Heart left ventricle (tissue), 16 donors: ENCODE results near the gene SPECC1L. TPM values are rescaled to one million over a fixed set of nuclear protein-coding genes. Genes with fewer than 3 reads are reported as not detected.
"Not testable (repeated sequence)": the region's sequence is repeated elsewhere in the genome, so short reads cannot be mapped to it uniquely, and the experiment has no call there.

Experiments used
- ATAC-seq, 4 donors: fragments of 200-7000 bp; cut with Tn5 transposase; one replicate each; pipeline ENCODE4 v1.9.1; 2020 to 2022; ENCODE audit warnings: moderate library complexity in 4 of 4, mild to moderate bottlenecking in 3 of 4, moderate number of reproducible peaks in 1 of 4
- DNase-seq, 5 donors: peaks; one replicate each; pipeline ENCODE4 v3.0.0-alpha.2; 2020
- H3K27ac ChIP-seq, 12 donors: fragments of 200-600 bp; sonication (generic) in 4 of 12; one replicate each; pipeline versions ENCODE4 v1.5.0 to v1.8.0; 2016 to 2022; ENCODE audit warnings: mild to moderate bottlenecking in 2 of 12
- H3K27me3 ChIP-seq, 9 donors: fragments of 200-600 bp; sonication (generic) in 2 of 9; one replicate each; pipeline versions ENCODE4 v1.5.1 to v1.8.0; 2016 to 2022; ENCODE audit warnings: mild to moderate bottlenecking in 3 of 9
- H3K36me3 ChIP-seq, 9 donors: fragments of 200-600 bp; sonication (generic) in 2 of 9; one replicate each; pipeline versions ENCODE4 v1.5.0 to v1.8.0; 2018 to 2022; ENCODE audit warnings: mild to moderate bottlenecking in 2 of 9
- H3K4me1 ChIP-seq, 12 donors: fragments of 200-600 bp; sonication (generic) in 4 of 12; one replicate each; pipeline versions ENCODE4 v1.5.0 to v1.8.0; 2016 to 2022; ENCODE audit warnings: mild to moderate bottlenecking in 3 of 12
- H3K4me3 ChIP-seq, 12 donors: fragments of 200-600 bp; sonication (generic) in 4 of 12; one replicate each; pipeline versions ENCODE4 v1.5.0 to v1.8.0; 2017 to 2022; ENCODE audit warnings: mild to moderate bottlenecking in 9 of 12, moderate library complexity in 4 of 12
- H3K9me3 ChIP-seq, 12 donors: fragments of 200-600 bp; sonication (generic) in 4 of 12; one replicate each; pipeline versions ENCODE4 v1.5.0 to v1.8.0; 2016 to 2022; ENCODE audit warnings: mild to moderate bottlenecking in 1 of 12
- POLR2A ChIP-seq, 2 donors: fragments of 450-650 bp; IDR thresholded peaks; one replicate each; pipeline ENCODE4 v1.6.1; 2017; ENCODE audit warnings: antibody characterized with exemption in 2 of 2, mild to moderate bottlenecking in 2 of 2, moderate library complexity in 2 of 2
- WGBS, 4 donors: extraction: QIAGEN DNeasy Blood & Tissue Kit in 2 of 4; methylation state at CpG; one replicate each; pipeline versions ENCODE4 v1.1.5 to v1.1.7; 2013 to 2018; 5-methylcytosine and 5-hydroxymethylcytosine counted together
- intact Hi-C, 10 donors: fragments of 100-400 bp; cut with DNase I; formaldehyde crosslinking; loops; one replicate each; pipeline versions ENCODE4 v1.11.1 to v1.14.2; 2022
- polyA plus RNA-seq, 2 donors: library from polyadenylated mRNA; stranded (reverse); fragments of 200-250 nt; gene quantifications; one replicate each; pipeline ENCODE4 v1.2.3, GENCODE V29; 2013
- total RNA-seq, 9 donors: library from RNA; depleted of rRNA in 2 of 9; stranded (reverse); fragments of >200 nt in 2 of 9; fragmentation: NEBNext Ultra II Directional in 3 of 9; extraction: Animal tissue kit (Norgen Biotek cat#: 25700) in 3 of 9; gene quantifications; one replicate each; pipeline versions ENCODE4 v1.1.0 to v1.2.4, GENCODE V29; 2016 to 2023
- TF ChIP-seq, protein P1 (sequence below), 12 donors: fragments of 200-600 bp; sonication (generic) in 4 of 12; IDR thresholded peaks; one replicate each; pipeline versions ENCODE4 v1.5.0 to v1.8.0; 2018 to 2022; ENCODE audit warnings: antibody characterized with exemption in 12 of 12, mild to moderate bottlenecking in 5 of 12
- donor health status: ischemic (EF 13 %, LVEDD 7.1; RV severe dilation, severe dysfunction).
- donor health status: healthy with polysubstance abuse.
- donor health status: DM: no; HTN: yes; CAD: no.
- donor health status: DM: no; HTN: no; CAD: no.
- donor health status: ischemic (EF 25% LVEDD 6.9; RV normal size, moderate dysfunction).
- donor health status: ischemic (EF 25% LVEDD 5.7; RV mildly dilated, moderate dysfunction).
- donor health status: healthy.
- donor health status: DM: yes; HTN: yes; CAD: no.
- donor health status: ischemic (EF 35%, LVEDD 5.7; RV mildly dilated, moderate dysfunction).
- donor health status: nonischemic (EF 11% LVEDD 7.7; RV severe dilation, severe dysfunction).
- donor health status: DM: yes; HTN: yes; CAD: no.
- donor health status: PGD.
- donor health status: ischemic (EF 29% LVEDD 5.4; RV normal size, mild dysfunction).
- donor health status: nonischemic (EF 23%, LVEDD 6.1; RV moderate dilation, normal function).

SPECC1L gene
- total and polyA plus RNA-seq, 11 donors = 9.8 to 65.3 (median 38.9) TPM

DNA sequence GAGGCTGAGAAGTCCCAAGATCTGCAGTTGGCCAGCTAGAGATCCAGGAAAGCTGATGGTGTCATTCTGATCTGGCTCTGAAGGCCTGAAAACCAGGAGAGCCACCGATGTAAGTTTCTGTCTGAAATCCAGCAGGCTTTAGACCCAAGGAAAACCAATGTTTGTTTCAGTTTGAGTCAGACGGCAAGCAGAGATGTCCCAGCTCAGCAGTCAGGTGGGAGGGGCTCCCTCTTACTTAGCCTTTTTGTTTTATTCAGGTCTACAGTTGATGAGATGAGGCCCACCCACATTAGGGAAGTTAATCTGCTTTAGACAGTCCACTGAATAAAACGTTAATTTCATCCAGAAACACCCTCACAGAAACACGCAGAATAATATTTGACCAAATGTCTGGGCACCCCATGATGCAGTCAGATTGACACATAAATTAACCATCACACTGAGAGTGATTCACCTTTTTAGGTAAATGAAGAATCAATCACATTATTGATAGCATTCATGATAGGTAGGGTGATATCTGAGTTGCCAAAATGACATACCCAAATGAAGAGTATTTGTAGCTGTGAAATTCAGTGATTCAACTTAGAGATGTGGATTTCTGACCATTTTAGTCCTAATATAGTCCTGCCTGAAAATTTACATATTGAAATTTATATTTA is 28.0 kb downstream of the SPECC1L start:
- H3K27ac ChIP-seq, DNase-seq, H3K4me3 ChIP-seq, H3K9me3 ChIP-seq, H3K27me3 ChIP-seq, intact Hi-C loops, ATAC-seq: not testable (repeated sequence)
- Histone ChIP-seq H3K4me1 (peaks cover 13 to 65% (median 29%) of the 10 kb centered on the region in 12 donors), H3K36me3 (peaks cover 0 to 13% (median 5%) of the 10 kb centered on the region in 9 donors)
- 51 to 61% (median 60%) methylated on average over 4 of the region's 4 CpGs for WGBS, 4 donors

DNA sequence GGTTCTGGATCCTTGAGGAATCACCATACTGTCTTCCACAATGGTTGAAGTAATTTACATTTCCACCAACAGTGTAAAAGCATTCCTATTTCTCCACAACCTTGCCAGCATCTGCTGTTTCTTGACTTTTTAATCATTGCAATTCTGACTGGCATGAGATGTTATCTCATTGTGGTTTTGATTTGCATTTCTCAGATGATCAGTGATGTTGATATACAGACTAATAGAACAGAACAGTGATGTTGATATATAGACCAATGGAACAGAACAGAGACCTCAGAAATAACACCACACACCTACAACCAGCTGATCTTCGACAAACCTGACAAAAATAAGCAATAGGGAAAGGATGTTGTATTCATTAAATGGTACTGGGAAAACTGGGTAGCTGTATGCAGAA is 29.9 kb downstream of the SPECC1L start:
- peaks cover 20 to 73% (median 41%) of the 10 kb centered on the region in 12 donors for H3K4me1 ChIP-seq
- H3K27ac ChIP-seq, H3K4me3 ChIP-seq, ATAC-seq, H3K27me3 ChIP-seq, H3K9me3 ChIP-seq, DNase-seq, intact Hi-C loops: not testable (repeated sequence)
- peaks cover 0 to 27% (median 10%) of the 10 kb centered on the region in 9 donors for H3K36me3 ChIP-seq
- 92 to 97% (median 96%) methylated on average over 1 of the region's 1 CpG for WGBS, 4 donors

DNA sequence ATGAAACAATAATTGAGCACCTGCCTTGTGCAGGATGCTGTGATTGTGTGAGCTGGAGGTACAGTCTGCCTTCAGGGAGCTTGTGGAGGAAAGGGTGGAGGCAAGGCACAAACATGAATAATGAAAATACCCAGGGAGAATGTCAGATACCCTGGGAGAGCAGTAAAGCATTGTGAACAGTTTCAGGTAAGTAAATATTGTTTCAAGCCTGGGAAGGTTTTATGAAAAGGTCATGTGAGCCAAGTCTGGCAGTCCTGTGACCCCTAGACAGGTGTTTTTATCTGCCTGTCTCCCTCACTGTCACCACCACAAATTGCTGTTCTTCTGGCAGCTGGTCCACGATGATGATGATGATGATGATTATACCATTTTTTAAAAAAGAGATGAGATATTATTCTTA is 32.0 kb downstream of the SPECC1L start:
- intact Hi-C loops = no loop called here
- DNase-seq = no peak
- no peak for TF ChIP-seq POLR2A (IDR thresholded peaks at IDR 0.05)
- TF ChIP-seq, protein P1, sequence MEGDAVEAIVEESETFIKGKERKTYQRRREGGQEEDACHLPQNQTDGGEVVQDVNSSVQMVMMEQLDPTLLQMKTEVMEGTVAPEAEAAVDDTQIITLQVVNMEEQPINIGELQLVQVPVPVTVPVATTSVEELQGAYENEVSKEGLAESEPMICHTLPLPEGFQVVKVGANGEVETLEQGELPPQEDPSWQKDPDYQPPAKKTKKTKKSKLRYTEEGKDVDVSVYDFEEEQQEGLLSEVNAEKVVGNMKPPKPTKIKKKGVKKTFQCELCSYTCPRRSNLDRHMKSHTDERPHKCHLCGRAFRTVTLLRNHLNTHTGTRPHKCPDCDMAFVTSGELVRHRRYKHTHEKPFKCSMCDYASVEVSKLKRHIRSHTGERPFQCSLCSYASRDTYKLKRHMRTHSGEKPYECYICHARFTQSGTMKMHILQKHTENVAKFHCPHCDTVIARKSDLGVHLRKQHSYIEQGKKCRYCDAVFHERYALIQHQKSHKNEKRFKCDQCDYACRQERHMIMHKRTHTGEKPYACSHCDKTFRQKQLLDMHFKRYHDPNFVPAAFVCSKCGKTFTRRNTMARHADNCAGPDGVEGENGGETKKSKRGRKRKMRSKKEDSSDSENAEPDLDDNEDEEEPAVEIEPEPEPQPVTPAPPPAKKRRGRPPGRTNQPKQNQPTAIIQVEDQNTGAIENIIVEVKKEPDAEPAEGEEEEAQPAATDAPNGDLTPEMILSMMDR (IDR thresholded peaks at IDR 0.05) = no peak
- Histone ChIP-seq H3K27ac (peak overlapping the region in 11 of 12 donors; percentile 37 to 75 (median 62)), H3K9me3 (peaks cover 0 to 3% (median 0%) of the 10 kb centered on the region in 12 donors), H3K36me3 (peaks cover 0 to 41% (median 20%) of the 10 kb centered on the region in 9 donors), H3K4me3 (no peak overlapping the region), H3K27me3 (no peaks in the 10 kb centered on the region), H3K4me1 (peaks cover 20 to 61% (median 40%) of the 10 kb centered on the region in 12 donors)
- 29 to 45% (median 33%) methylated on average over 1 of the region's 1 CpG for WGBS, 4 donors
- peak in 1 of 4 donors; percentile 9 for ATAC-seq

DNA sequence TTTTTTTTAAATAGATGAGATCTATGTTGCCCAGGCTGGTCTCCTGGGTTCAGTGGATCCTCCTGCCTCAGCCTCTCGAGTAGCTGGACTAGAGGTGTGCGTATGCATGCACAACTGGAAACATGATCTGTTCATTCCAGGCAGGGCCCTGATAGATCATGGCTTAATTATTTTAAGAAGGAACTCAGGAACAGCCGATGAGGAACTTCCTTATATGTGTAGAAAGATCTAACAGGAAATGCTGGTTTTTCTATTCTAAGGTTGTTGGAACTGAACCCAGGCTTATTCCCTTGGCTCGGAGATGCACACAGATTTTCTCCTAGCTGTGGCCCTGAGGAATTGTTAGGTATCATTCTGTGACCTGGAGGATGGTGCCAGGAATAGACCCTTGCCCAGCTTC is 32.4 kb downstream of the SPECC1L start:
- H3K27me3 ChIP-seq = no peaks in the 10 kb centered on the region
- peak; percentile 14 to 56 (median 36) for ATAC-seq
- WGBS, 4 donors = 17 to 32% (median 24%) methylated on average over 4 of the region's 4 CpGs

DNA sequence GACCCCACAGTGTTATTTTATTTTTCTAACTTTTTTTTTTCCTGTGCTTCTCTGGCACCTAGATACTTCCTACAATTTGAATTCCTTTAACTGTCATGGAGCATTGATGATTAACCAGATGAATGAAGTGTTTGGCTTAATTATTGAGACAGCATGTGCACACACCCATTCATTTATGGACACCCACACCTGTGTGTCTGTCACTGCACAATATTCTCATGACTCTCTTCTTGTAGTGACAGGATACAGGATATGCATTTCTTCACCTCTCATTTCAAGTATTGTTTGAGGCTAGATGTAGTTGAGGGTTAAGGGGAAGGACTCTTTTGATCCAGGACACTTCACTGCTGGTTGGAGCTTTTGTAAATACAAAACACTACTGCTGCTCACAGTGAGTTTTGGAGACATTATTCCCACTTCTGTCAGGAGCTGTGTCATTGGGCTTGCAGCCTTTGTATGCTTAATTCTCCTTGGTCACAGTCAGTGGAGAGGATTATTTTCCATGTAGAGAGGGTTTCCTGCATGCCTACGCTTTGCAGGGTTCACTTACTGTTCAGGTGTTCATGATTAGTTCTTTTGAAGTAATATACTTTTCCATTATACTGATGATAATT is 33.5 kb downstream of the SPECC1L start:
- Histone ChIP-seq H3K4me3 (no peak overlapping the region), H3K9me3 (peaks cover 0 to 3% (median 0%) of the 10 kb centered on the region in 12 donors), H3K27me3 (no peaks in the 10 kb centered on the region), H3K36me3 (peaks cover 0 to 42% (median 20%) of the 10 kb centered on the region in 9 donors), H3K27ac (peak overlapping the region in 11 of 12 donors; percentile 1 to 70 (median 46)), H3K4me1 (peaks cover 20 to 65% (median 45%) of the 10 kb centered on the region in 12 donors)
- intact Hi-C loops = no loop called here
- ATAC-seq (no peak), DNase-seq (no peak)
- TF ChIP-seq POLR2A (IDR thresholded peaks at IDR 0.05) = no peak
- TF ChIP-seq, protein P1 (IDR thresholded peaks at IDR 0.05) = no peak
- WGBS, 4 donors = 74 to 92% (median 82%) methylated on average over 1 of the region's 1 CpG

More for the DNA sequence above, 32.4 kb downstream of the SPECC1L start:
- Histone ChIP-seq H3K9me3 (peaks cover 0 to 3% (median 0%) of the 10 kb centered on the region in 12 donors), H3K4me1 (peaks cover 20 to 63% (median 42%) of the 10 kb centered on the region in 12 donors), H3K36me3 (peaks cover 0 to 42% (median 20%) of the 10 kb centered on the region in 9 donors), H3K4me3 (no peak overlapping the region), H3K27ac (peak overlapping the region in 11 of 12 donors; percentile 37 to 75 (median 62))
- TF ChIP-seq, protein P1 (IDR thresholded peaks at IDR 0.05) = no peak
- TF ChIP-seq POLR2A (IDR thresholded peaks at IDR 0.05) = no peak
- DNase-seq = no peak
- intact Hi-C loops = no loop called here
